Lung (tissue), 12 donors: ENCODE data around the gene RFX1. TPM values are rescaled to one million over a fixed set of nuclear protein-coding genes. Genes with fewer than 3 reads are reported as not detected.

Experiments
- ATAC-seq: fragments of 200-7000 bp; cut with Tn5 transposase; one replicate; pipeline ENCODE4 v1.9.1; 2020; ENCODE audit warnings: moderate number of reproducible peaks; ENCODE audit not compliant: insufficient read depth, low FRiP score
- DNase-seq, 3 donors: peaks; one replicate each; pipeline ENCODE4 v3.0.0-alpha.2; 2013 to 2017
- H3K27ac ChIP-seq, 2 donors: one replicate each; pipeline ENCODE4 v1.5.1; 2013; ENCODE audit warnings: mild to moderate bottlenecking in 2 of 2, moderate library complexity in 2 of 2, control low read depth in 1 of 2, inconsistent platforms in 1 of 2, low read depth in 1 of 2, low read length in 1 of 2
- H3K27me3 ChIP-seq, 3 donors: one replicate each; pipeline ENCODE4 v1.5.1; 2013; ENCODE audit warnings: low read length in 2 of 3; ENCODE audit not compliant: control insufficient read depth in 3 of 3, insufficient read depth in 3 of 3
- H3K36me3 ChIP-seq, 4 donors: one replicate each; pipeline ENCODE4 v1.5.1; 2013; ENCODE audit warnings: low read length in 4 of 4, mild to moderate bottlenecking in 1 of 4, moderate library complexity in 1 of 4; ENCODE audit not compliant: control insufficient read depth in 4 of 4, insufficient read depth in 4 of 4
- H3K4me1 ChIP-seq, 5 donors: one replicate each; pipeline ENCODE4 v1.5.1; 2013; ENCODE audit warnings: low read length in 5 of 5, mild to moderate bottlenecking in 2 of 5, moderate library complexity in 1 of 5; ENCODE audit not compliant: control insufficient read depth in 5 of 5, insufficient read depth in 5 of 5
- H3K4me3 ChIP-seq: one replicate; pipeline ENCODE4 v1.5.1; 2013; ENCODE audit warnings: mild to moderate bottlenecking, control low read depth, moderate library complexity
- H3K9ac ChIP-seq, 2 donors: one replicate each; pipeline ENCODE4 v1.5.1; 2013; ENCODE audit warnings: low read length in 2 of 2, control low read depth in 1 of 2; ENCODE audit not compliant: insufficient read depth in 1 of 2
- H3K9me3 ChIP-seq, 4 donors: one replicate each; pipeline ENCODE4 v1.5.1; 2013; ENCODE audit warnings: low read length in 3 of 4, mild to moderate bottlenecking in 1 of 4, moderate library complexity in 1 of 4; ENCODE audit not compliant: control insufficient read depth in 4 of 4, insufficient read depth in 3 of 4
- CTCF ChIP-seq: IDR thresholded peaks from 2 replicates; pipeline ENCODE4 v1.5.1; 2012; ENCODE audit warnings: mild to moderate bottlenecking; ENCODE audit errors: control extremely low read depth, extremely low read depth
- WGBS, 2 donors: extraction: QIAGEN DNeasy Blood & Tissue Kit; methylation state at CpG; one replicate each; pipeline ENCODE4 v1.1.7; 2013; 5-methylcytosine and 5-hydroxymethylcytosine counted together
- polyA plus RNA-seq, 2 donors: library from polyadenylated mRNA; stranded (reverse); fragments of 200-250 nt; gene quantifications; one replicate each; pipeline ENCODE4 v1.2.1, GENCODE V29; 2013
- total RNA-seq, 2 donors: library from RNA; depleted of rRNA in 1 of 2; stranded (reverse); fragments of >200 nt in 1 of 2; gene quantifications; one replicate each; pipeline ENCODE4 v1.2.1, GENCODE V29; 2014 to 2021
- donor health status: control.
- donor health status: control.
- donor health status: Bipolar disorder and iron deficiency.
- donor health status: healthy.
- donor health status: DM: yes; HTN: yes; CAD: no.

Gene RFX1
- total and polyA plus RNA-seq, 4 donors = 5.7 to 18.6 (median 8.0) TPM

GRCh38 chr19:13985771-13986347 lies 20.3 kb downstream of the RFX1 start:
- no peak for ATAC-seq
- H3K27me3 ChIP-seq = no peaks in the 10 kb centered on the region
- H3K9ac ChIP-seq = no peak overlapping the region
- DNase-seq = no peak
- H3K36me3 ChIP-seq = peaks cover 0 to 20% (median 6%) of the 10 kb centered on the region in 4 donors
- no peak overlapping the region for H3K4me3 ChIP-seq
- no peaks in the 10 kb centered on the region for H3K9me3 ChIP-seq
- H3K27ac ChIP-seq = peak overlapping the region; percentile 2 to 93
- peaks cover 0 to 14% (median 5%) of the 10 kb centered on the region in 5 donors for H3K4me1 ChIP-seq
- WGBS, 2 donors = 66 to 69% methylated on average over 10 of the region's 10 CpGs
- no peak for TF ChIP-seq CTCF

- no peak for TF ChIP-seq CTCF
- H3K9me3 ChIP-seq = no peaks in the 10 kb centered on the region
- DNase-seq = no peak
- WGBS, 2 donors = 65 to 71% methylated on average over 25 of the region's 25 CpGs
- ATAC-seq = peak; percentile 16
- H3K4me3 ChIP-seq = no peak overlapping the region
- no peaks in the 10 kb centered on the region for H3K27me3 ChIP-seq
- H3K36me3 ChIP-seq = peaks cover 0 to 20% (median 6%) of the 10 kb centered on the region in 4 donors
- no peak overlapping the region for H3K9ac ChIP-seq
- peak overlapping the region in 1 of 2 donors; percentile 93 for H3K27ac ChIP-seq
- H3K4me1 ChIP-seq = peaks cover 0 to 14% (median 5%) of the 10 kb centered on the region in 5 donors
Observed at GRCh38 chr19:13984875-13985741, 21.0 kb downstream of the RFX1 start.

GRCh38 chr19:13984186-13984585 lies 21.9 kb downstream of the RFX1 start:
- Histone ChIP-seq H3K27me3 (no peaks in the 10 kb centered on the region), H3K9ac (no peak overlapping the region), H3K4me1 (peaks cover 0 to 18% (median 10%) of the 10 kb centered on the region in 5 donors), H3K4me3 (no peak overlapping the region), H3K36me3 (peaks cover 0 to 20% (median 4%) of the 10 kb centered on the region in 4 donors), H3K27ac (no peak overlapping the region), H3K9me3 (no peaks in the 10 kb centered on the region)
- no peak for TF ChIP-seq CTCF
- ATAC-seq (no peak), DNase-seq (no peak)
- 80 to 87% methylated on average over 15 of the region's 15 CpGs for WGBS, 2 donors
